Measurements from ENCODE around the gene DLX1.

Gene DLX1

DNA sequence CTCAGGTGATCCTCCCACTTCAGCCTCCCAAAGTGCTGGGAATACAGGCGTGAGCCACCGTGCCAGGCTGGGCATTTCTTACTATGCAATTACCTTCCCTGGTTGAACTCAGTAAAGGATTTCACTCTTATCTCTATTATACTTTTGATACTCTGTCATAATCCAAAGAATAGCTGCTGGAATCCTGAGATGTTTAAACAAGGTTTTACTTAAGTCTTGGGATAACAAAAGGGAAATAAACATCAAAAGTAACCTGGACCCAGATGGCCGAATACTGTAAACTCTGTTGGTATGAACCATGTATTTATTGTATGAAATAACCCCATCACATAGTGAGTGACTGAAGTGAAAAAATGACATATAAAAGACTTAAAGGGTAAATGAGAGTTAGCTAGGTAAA is 29.3 kb downstream of the DLX1 start:
- DNase-seq (ENCODE audit: low spot score), result no peak
- Histone ChIP-seq H3K27ac (no peak overlapping the region), H3K4me3 (no peak overlapping the region)
- TF ChIP-seq, protein P1, sequence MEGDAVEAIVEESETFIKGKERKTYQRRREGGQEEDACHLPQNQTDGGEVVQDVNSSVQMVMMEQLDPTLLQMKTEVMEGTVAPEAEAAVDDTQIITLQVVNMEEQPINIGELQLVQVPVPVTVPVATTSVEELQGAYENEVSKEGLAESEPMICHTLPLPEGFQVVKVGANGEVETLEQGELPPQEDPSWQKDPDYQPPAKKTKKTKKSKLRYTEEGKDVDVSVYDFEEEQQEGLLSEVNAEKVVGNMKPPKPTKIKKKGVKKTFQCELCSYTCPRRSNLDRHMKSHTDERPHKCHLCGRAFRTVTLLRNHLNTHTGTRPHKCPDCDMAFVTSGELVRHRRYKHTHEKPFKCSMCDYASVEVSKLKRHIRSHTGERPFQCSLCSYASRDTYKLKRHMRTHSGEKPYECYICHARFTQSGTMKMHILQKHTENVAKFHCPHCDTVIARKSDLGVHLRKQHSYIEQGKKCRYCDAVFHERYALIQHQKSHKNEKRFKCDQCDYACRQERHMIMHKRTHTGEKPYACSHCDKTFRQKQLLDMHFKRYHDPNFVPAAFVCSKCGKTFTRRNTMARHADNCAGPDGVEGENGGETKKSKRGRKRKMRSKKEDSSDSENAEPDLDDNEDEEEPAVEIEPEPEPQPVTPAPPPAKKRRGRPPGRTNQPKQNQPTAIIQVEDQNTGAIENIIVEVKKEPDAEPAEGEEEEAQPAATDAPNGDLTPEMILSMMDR (IDR thresholded peaks at IDR 0.05), result no peak

DNA sequence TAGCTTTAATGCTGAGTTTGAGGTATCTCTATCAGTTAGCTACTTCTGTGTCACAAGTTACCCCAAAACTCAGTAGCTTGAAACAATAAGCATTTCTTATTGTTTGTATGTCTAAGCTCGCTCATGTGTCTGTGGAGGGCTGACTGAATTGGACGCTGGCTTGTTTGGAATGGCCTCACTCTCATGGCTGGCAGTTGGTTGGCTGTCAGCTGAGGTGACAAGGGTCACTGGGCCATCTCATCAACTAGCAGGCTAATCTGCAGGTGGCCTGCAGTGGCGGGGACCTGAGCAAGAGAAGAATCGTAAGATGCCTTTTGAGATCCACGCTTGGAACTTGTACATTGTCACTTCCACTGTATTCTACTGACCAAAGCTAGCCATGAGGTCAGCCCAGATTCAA is 30.8 kb downstream of the DLX1 start:
- TF ChIP-seq, protein P1 (IDR thresholded peaks at IDR 0.05), result no peak

DNA sequence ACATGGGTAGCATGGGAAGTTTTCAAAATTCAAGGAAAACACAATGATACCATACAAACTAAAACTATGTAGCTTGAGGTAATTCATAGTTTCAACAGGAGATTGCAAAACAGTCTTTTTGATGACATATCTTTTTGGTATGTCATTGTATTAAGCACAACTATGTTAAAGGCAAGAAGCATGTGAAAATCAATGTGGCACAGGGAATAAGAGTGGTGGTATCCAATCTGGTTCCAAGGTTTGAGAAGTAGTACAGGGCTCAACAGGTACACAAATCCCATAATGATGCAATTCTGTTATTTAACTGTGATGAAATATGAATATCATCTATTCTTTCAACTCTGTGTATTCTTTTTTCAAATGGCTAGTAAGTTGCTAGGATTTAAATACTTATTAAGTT is 33.8 kb downstream of the DLX1 start:
- TF ChIP-seq, protein P1 (IDR thresholded peaks at IDR 0.05), result no peak
- DNase-seq (ENCODE audit: low spot score), result no peak
- Histone ChIP-seq H3K27ac (no peak overlapping the region), H3K4me3 (no peak overlapping the region)

More for the DNA sequence above, 30.8 kb downstream of the DLX1 start:
- no peak for DNase-seq (ENCODE audit: low spot score)
- no peak overlapping the region for H3K4me3 ChIP-seq
- H3K27ac ChIP-seq, result no peak overlapping the region

DNA sequence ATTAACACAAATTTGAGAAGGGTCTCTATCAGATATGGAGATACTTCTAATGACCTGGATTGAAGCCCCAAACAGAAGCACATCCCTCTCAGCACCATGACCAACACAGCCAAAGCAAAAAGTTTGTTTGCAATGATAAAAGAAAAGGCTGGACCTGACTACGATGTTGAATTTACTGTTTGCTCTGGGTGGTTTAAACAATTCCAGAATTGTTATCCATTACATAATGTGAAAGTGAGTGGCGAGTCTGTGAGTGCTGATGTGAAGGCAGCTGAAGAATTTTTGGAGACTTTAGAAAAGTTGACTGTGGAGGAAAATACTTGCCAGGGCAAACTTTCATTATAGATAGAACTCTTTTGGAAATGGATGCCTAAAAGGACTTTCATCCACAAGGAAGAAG is 34.8 kb downstream of the DLX1 start:
- TF ChIP-seq, protein P1 (IDR thresholded peaks at IDR 0.05), result no peak
- Histone ChIP-seq H3K4me3 (no peak overlapping the region), H3K27ac (no peak overlapping the region)
- no peak for DNase-seq (ENCODE audit: low spot score)

DNA sequence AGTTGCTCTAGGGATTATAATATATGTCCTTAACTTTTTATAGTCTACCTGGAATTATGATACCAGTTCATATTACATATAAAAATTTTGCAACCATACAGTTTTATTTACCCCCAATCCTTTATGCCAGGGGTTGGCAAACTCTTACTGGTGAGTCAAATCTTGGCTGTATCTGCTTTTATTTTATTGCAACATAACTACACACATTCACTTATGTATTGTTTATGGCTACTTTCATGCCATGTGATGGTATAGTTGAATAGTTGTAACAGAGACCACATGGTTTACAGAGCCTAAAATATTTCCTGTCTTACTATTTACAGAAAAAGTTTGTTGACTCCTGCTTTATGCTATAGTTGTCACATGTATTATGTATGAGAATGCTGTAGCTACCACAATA is 43.2 kb downstream of the DLX1 start:
- DNase-seq (ENCODE audit: low spot score), result no peak
- H3K27ac ChIP-seq, result no peak overlapping the region
- TF ChIP-seq, protein P1 (IDR thresholded peaks at IDR 0.05), result no peak
- H3K4me3 ChIP-seq, result no peak overlapping the region

DNA sequence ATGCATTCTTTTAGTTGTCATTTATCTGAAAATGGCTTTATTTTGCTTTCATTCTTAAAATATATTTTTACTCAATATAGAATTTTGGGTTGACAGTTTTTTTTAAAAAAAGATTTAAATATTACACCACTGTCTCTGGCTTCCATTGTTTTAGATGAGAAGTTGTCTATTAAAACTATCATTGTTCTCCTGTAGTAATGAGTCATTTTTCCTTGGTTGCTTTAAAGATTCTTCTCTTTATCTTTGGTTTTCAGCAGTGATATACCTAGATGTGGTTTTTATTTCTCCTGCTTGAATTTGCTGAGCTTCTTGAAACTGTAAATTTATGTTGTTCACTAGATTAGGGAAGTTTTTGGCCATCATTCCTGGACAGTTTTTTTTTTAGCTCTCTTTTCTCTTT is 44.1 kb downstream of the DLX1 start:
- TF ChIP-seq, protein P1 (IDR thresholded peaks at IDR 0.05), result no peak
- H3K4me3 ChIP-seq, result no peak overlapping the region
- H3K27ac ChIP-seq, result no peak overlapping the region
- no peak for DNase-seq (ENCODE audit: low spot score)

DNA sequence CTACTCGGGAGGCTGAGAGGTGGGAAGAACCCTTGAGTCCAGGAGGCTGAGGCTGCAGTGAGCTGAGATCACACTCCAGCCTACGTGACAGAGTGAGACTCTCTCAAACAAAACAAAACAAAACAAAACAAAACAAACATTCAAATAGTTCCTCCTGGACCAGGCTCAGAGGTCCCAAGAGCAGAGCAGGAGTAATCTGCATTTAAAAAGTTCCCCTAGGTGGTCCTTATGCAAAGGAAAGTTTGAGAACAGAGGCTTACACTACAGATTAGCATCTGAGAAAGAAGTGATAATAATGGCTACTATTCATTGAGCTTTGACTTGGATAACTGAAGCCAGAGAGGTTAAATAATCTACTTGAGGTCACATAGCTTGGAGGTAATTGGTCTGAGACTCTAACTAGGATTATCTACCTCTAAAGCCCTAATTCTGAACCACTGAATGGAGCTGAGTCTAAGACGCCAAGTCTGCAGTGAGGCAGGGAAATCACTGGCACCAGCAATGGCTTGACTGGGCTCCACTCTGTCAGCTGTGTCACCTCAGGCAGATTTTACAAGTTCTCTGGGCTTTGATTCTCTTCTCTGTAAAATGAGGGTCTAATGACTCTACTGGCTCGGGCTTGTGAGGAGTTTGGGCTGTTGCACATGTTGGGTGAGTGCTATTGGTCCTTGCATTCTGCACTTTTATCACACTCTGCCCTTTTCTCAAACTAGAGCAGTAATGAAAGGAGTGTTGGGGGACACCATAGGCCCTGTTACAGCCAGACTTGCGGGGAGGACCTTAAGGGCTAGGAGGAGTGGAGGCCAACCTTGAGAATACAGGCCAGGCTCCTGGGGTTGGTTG is 46.6 kb downstream of the DLX1 start:
- no peak for DNase-seq (ENCODE audit: low spot score)
- Histone ChIP-seq H3K4me3 (no peak overlapping the region), H3K27ac (no peak overlapping the region)
- TF ChIP-seq, protein P1 (IDR thresholded peaks at IDR 0.05), result no peak

Measured in coronary artery (tissue), 2 donors.